ENCODE measurements around the gene SIL1.

Gene SIL1

GRCh38 chr5:139149477-139150199, 48.5 kb downstream of the SIL1 start:
- TF ChIP-seq CTCF (IDR thresholded peaks at IDR 0.05): no peak

- no peak; the same call in 1 of the 2 replicates for TF ChIP-seq CTCF (IDR thresholded peaks at IDR 0.05)
Measured at GRCh38 chr5:139148986-139149385, 49.2 kb downstream of the SIL1 start.

GRCh38 chr5:139148306-139148705, 49.9 kb downstream of the SIL1 start:
- no peak for TF ChIP-seq CTCF (IDR thresholded peaks at IDR 0.05)

DNA sequence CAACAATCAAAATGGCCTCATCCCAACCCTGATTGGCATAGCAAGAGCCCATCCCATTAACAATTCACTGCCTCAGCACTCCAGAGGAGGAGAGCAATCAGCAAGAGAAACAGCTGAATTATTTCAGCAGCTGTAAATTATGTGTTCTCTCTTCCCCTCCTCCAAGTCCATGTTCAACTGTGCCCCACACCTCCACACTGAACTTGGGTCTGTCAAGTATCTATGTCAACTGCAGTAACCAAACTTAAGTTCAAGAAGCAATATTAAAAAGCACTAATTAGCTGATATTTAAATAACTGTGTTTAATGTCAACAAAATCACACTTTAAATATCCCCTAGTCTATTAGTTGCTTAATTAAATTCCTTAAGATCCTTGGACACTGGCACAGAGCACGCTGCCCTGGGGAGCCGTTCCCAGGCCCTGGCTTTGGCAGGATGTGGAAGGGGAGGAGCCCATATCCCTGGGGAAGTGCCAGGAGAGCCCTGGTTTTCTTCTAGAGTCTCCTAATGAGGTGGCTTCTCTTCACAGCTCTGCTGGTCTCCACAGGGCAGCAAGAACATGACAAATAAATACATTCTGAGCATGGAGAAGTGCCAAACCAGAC, 50.6 kb downstream of the SIL1 start:
- no peak for TF ChIP-seq CTCF (IDR thresholded peaks at IDR 0.05)

DNA sequence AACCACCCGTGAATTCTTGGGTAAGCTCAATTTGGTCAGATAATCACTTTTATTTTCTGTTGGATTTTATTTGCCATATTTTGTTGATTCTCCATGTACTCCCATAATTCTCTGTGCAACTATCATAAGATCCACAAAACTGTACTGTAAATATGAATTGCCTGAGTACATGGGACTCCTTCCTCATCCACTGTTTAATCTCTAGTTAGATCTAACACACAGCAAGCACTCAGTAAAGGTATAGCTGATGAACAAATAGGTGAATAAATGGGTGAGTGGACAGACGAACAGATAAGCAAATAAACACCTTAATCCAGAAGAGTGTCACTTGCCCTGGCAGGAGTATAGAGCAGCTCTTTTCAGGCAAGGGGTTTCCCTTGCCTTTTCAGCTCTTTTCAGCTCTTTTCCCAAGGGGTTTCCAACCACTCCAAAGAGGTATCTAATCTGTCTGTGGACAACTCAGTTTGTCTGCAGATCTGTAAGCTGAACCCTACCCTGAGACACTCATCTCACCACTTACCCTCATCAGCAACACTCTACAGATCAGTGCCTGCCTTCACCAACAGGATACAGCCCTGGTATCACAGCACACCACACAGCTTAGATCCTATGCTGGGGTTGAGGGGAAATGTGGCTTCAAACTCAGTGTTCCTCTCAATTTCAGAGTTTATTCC, 51.2 kb downstream of the SIL1 start:
- no peak for TF ChIP-seq CTCF (IDR thresholded peaks at IDR 0.05)

DNA sequence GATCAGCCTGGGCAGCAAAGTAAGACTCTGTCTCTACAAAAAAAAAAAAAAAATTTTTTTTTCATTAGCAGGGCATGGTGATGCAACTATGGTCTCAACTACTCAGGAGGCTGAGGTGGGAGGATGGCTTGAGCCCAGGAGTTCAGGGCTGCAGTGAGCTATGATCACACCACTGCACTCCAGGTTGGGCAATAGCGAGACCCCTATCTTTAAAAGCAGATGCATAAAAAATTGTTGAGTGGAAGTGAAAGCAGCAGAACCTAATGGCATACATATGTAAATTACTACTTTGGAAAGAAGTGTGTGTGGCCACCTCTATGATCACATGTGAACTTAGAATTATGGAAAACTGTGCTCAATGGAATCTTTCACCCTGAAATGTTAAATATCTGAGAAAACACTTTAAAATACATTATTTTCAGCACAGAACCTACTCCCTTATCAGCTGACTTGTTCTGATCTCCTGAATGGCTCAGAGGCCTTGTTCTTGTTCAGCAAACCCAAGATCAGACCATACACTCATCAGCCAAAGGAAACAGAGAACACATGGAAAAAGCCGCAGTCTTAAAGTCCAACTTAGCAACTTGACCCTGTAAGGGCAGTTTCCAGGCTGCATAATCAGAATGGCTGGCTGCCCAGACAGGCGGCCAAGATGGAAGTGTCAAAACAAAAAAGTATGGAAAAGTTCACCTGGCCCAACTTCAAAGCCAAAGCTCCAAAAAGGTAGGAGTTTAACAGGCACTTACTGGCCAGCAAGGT, 56.5 kb downstream of the SIL1 start:
- TF ChIP-seq CTCF (IDR thresholded peaks at IDR 0.05): no peak

GRCh38 chr5:139140591-139141071, 57.5 kb downstream of the SIL1 start:
- TF ChIP-seq CTCF (IDR thresholded peaks at IDR 0.05): no peak

All from LNCAP (cell line).